Effector memory CD4-positive, alpha-beta T cell (primary cell): ENCODE data around the gene MOB2.

Experiments
- DNase-seq, 3 donors: peaks; one replicate each; pipeline ENCODE4 v3.0.0-alpha.2; 2020
- H3K27ac ChIP-seq: 2 replicates; pipeline ENCODE4 v1.7.0; 2013; ENCODE audit warnings: mild to moderate bottlenecking, low read length, moderate library complexity; ENCODE audit not compliant: insufficient read depth, poor library complexity, severe bottlenecking
- H3K27me3 ChIP-seq: replicated peaks from 2 replicates; pipeline ENCODE4 v1.7.0; 2013; ENCODE audit warnings: mild to moderate bottlenecking, low read length; ENCODE audit not compliant: insufficient read depth, control insufficient read depth, poor library complexity, severe bottlenecking
- H3K36me3 ChIP-seq: 2 replicates; pipeline ENCODE4 v1.7.0; 2013; ENCODE audit warnings: mild to moderate bottlenecking, low read length, moderate library complexity; ENCODE audit not compliant: control insufficient read depth, insufficient read depth
- H3K4me1 ChIP-seq: 2 replicates; pipeline ENCODE4 v1.7.0; 2013; ENCODE audit warnings: low read length, mild to moderate bottlenecking; ENCODE audit not compliant: control insufficient read depth, insufficient read depth, poor library complexity, severe bottlenecking
- H3K4me3 ChIP-seq: 2 replicates; pipeline ENCODE4 v1.7.0; 2013; ENCODE audit warnings: low read length, low read depth, mild to moderate bottlenecking; ENCODE audit not compliant: insufficient read depth, poor library complexity, severe bottlenecking
- H3K9me3 ChIP-seq: 2 replicates; pipeline ENCODE4 v1.7.0; 2013; ENCODE audit warnings: mild to moderate bottlenecking, low read length, moderate library complexity; ENCODE audit not compliant: control insufficient read depth

MOB2 gene

DNA sequence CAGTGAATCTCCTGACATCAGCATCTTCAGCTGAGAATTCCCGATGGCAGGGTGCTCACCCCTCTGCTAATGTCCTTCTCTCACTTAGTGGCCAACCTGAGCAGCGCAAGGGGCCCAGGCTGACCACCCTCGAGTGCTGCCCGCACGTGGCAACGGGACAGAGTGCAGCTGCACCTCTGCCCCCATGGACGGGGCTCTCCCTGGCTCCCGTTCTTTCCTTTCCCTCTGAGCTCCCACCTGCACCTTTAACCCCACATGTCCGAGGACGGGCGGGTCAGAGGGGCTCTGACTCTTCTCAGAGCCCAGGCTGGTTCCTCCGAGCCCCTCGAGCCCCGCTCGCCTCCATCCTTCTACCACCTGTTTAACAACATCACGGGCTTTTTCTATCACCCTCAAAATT lies 19.8 kb downstream of the MOB2 start:
- Histone ChIP-seq H3K4me1 (no peaks in the 10 kb centered on the region), H3K36me3 (peaks cover 28% of the 10 kb centered on the region), H3K27ac (no peak overlapping the region), H3K4me3 (no peak overlapping the region), H3K27me3 (no peaks in the 10 kb centered on the region), H3K9me3 (no peaks in the 10 kb centered on the region)
- no peak for DNase-seq

DNA sequence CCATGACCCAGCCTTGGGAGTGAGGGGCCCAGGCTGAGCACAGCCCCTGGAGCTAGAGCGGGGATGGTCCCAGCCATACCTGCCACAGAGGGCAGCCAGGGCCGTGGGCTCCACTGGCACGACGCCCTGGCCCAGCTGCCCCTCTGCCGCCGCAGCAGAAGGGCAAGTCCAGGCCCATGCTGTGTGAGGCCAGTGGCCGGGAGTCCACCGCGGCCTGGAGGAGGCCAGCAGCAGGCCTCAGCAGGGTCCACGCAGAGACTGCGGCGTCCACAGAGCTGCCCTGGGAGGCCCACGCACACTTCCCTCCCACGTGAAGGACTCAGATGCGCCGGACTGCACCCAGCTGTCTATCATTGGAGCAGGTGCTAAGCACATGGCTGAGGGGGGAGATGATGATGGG lies 23.5 kb downstream of the MOB2 start:
- Histone ChIP-seq H3K27me3 (no peaks in the 10 kb centered on the region), H3K4me3 (no peak overlapping the region), H3K9me3 (no peaks in the 10 kb centered on the region), H3K36me3 (no peaks in the 10 kb centered on the region), H3K27ac (no peak overlapping the region), H3K4me1 (no peaks in the 10 kb centered on the region)
- DNase-seq = no peak

- H3K27me3 ChIP-seq = no peaks in the 10 kb centered on the region
- H3K36me3 ChIP-seq = no peaks in the 10 kb centered on the region
- no peak overlapping the region for H3K4me3 ChIP-seq
- H3K27ac ChIP-seq = no peak overlapping the region
- no peaks in the 10 kb centered on the region for H3K4me1 ChIP-seq
- no peak for DNase-seq
- no peaks in the 10 kb centered on the region for H3K9me3 ChIP-seq
Observed at GRCh38 chr11:1462698-1462975, 23.9 kb downstream of the MOB2 start.

- H3K9me3 ChIP-seq = no peaks in the 10 kb centered on the region
- H3K4me1 ChIP-seq = no peaks in the 10 kb centered on the region
- no peak overlapping the region for H3K4me3 ChIP-seq
- H3K27me3 ChIP-seq = no peaks in the 10 kb centered on the region
- H3K27ac ChIP-seq = no peak overlapping the region
- DNase-seq = no peak
- H3K36me3 ChIP-seq = no peaks in the 10 kb centered on the region
Observed at GRCh38 chr11:1461826-1462697, 24.5 kb downstream of the MOB2 start.

DNA sequence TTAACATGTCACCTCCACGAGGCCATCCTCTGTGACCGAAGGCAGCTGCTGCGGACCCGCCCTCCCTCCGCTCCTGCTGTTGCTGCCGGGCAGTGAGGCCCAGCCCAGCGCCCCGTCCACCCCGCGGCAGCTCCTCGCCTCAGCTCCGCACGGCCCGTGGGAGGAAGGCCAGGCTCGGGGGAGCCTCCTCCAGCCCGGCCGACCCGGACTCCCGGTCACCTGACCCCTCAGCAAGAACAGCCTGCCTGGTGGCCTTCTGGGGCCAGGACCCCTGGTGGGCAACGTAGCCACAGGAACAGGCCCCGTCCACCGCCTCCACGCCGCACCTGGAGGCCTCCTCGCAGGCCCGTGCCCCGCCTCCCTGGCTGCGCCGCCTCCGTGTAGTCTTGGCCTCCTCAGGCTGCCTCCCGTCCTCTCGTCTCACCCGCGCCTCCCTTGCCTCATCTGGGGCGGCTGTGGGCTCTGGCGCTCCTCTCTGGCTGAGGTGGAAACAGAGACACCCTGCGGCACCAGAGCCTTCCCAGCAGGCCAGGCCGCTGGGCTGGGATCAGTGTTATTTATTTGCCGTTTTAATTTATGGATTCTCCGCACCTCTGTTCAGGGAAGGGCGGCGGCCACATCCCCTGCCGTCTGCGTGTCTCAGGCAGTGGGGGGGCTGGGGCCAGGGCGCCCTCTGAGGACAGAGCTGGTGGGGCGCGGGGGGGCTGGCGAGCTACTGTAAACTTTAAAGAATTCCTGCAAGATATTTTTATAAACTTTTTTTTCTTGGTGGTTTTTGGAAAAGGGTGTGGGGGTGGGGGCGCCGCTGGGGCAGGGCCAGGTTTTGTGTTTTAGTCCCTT lies 25.4 kb downstream of the MOB2 start:
- DNase-seq = no peak
- Histone ChIP-seq H3K4me3 (no peak overlapping the region), H3K27me3 (no peaks in the 10 kb centered on the region), H3K4me1 (no peaks in the 10 kb centered on the region), H3K36me3 (no peaks in the 10 kb centered on the region), H3K9me3 (no peaks in the 10 kb centered on the region), H3K27ac (no peak overlapping the region)

- Histone ChIP-seq H3K27ac (no peak overlapping the region), H3K36me3 (no peaks in the 10 kb centered on the region), H3K9me3 (no peaks in the 10 kb centered on the region), H3K27me3 (no peaks in the 10 kb centered on the region), H3K4me1 (no peaks in the 10 kb centered on the region), H3K4me3 (no peak overlapping the region)
- no peak for DNase-seq
Observed at GRCh38 chr11:1460396-1460985, 26.1 kb downstream of the MOB2 start.

GRCh38 chr11:1459764-1460395 lies 26.7 kb downstream of the MOB2 start:
- Histone ChIP-seq H3K4me1 (no peaks in the 10 kb centered on the region), H3K27me3 (no peaks in the 10 kb centered on the region), H3K36me3 (no peaks in the 10 kb centered on the region), H3K9me3 (no peaks in the 10 kb centered on the region), H3K4me3 (no peak overlapping the region), H3K27ac (no peak overlapping the region)
- no peak for DNase-seq

GRCh38 chr11:1459219-1459575 lies 27.4 kb downstream of the MOB2 start:
- no peak for DNase-seq
- no peaks in the 10 kb centered on the region for H3K4me1 ChIP-seq
- no peaks in the 10 kb centered on the region for H3K9me3 ChIP-seq
- no peak overlapping the region for H3K27ac ChIP-seq
- no peaks in the 10 kb centered on the region for H3K36me3 ChIP-seq
- H3K27me3 ChIP-seq = no peaks in the 10 kb centered on the region
- no peak overlapping the region for H3K4me3 ChIP-seq

DNA sequence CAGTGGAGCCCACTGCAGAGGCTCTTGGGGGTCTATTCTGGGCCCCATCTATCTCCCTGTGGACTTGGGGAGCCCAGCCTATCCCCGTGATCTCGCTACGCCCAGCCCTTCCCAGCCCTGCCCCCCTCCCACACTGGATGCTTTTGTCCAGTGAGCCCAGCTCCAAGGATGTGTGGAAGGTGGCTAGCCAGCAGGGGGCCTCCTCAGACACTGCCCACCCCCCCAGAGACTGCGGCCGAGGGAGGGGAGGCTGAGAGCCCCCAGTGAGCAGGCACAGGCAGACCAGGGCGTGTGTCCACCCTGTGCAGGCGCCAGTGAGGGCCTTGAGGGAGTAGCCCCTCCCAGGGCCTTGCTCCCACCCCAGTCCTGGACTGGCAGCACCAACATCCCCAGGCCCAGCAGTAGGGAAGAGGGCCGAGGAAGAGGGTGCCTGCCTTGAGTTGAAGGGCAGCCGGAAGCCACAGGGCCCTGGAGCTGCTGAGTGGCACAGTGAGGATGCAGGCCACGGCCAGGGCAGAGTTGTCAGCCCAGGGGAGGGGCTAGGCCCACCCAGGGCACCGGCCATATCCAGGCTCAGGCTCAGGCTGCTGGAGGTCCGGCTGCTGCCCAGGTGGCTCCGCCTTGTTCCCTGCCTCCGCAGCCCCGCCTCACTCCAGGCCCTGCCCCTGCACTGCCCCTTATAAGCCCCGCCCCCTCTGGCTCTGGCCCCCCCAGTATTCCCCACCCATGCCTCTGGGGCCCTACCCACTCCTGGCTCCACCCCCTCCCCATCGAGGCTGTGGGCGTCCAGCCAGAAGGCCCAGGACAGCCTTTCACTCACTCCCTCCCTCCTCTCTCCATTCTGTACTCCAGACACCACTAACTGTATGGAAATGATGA lies 28.0 kb downstream of the MOB2 start:
- H3K36me3 ChIP-seq = no peaks in the 10 kb centered on the region
- no peak overlapping the region for H3K4me3 ChIP-seq
- H3K27me3 ChIP-seq = no peaks in the 10 kb centered on the region
- H3K9me3 ChIP-seq = no peaks in the 10 kb centered on the region
- H3K27ac ChIP-seq = no peak overlapping the region
- DNase-seq = no peak
- H3K4me1 ChIP-seq = peaks cover 3% of the 10 kb centered on the region
